SK-N-SH (cell line): ENCODE data around the gene SRSF7. TPM values are rescaled to one million over a fixed set of nuclear protein-coding genes. Genes with fewer than 3 reads are reported as not detected.

Source experiments
- CTCF ChIA-PET: fragments of 300-600, 350-600 bp; formaldehyde crosslinking; extraction: SDS; loops from one replicate; lab custom pipeline; 2021; lab: Yijun Ruan, JAX
- POLR2A ChIA-PET: fragments of 350-600 bp; sonication (Branson Sonifier 250); formaldehyde crosslinking; extraction: SDS; loops from one replicate; lab custom pipeline; 2020; ENCODE audit warnings: antibody characterized with exemption, inconsistent platforms; lab: Yijun Ruan, JAX
- DNase-seq: peaks from one replicate; pipeline ENCODE4 v3.0.0; 2012
- H2AFZ ChIP-seq: fragments of 200-600 bp; sonication (generic); 2 replicates; pipeline ENCODE4 v1.8.1; 2016; ENCODE audit warnings: antibody characterized with exemption, mild to moderate bottlenecking, low read depth
- H3F3A ChIP-seq: fragments of 200-600 bp; sonication (generic); replicated peaks from 2 replicates; pipeline ENCODE3; 2016; ENCODE audit warnings: antibody characterized with exemption, mild to moderate bottlenecking; ENCODE audit not compliant: insufficient read depth
- H3K27ac ChIP-seq, 2 experiments: fragments of 200-500 bp in 1 of 2; fragments of 200-600 bp in 1 of 2; sonication (Bioruptor generic) in 1 of 2; sonication (generic), shearing (Covaris generic) in 1 of 2; 2 replicates each; pipeline versions ENCODE4 v1.5.1 to v1.6.1; 2014 to 2016; ENCODE audit warnings: low read depth in 2 of 2, inconsistent platforms in 1 of 2, low read length in 1 of 2, mild to moderate bottlenecking in 1 of 2, mixed read lengths in 1 of 2
- H3K27me3 ChIP-seq: fragments of 200-600 bp; sonication (generic), shearing (Covaris generic); 2 replicates; pipeline ENCODE4 v1.6.1; 2016; ENCODE audit warnings: mixed run types; ENCODE audit not compliant: insufficient read depth
- H3K36me3 ChIP-seq, 2 experiments: fragments of 200-500 bp in 1 of 2; fragments of 200-600 bp in 1 of 2; sonication (Bioruptor generic) in 1 of 2; sonication (generic) in 1 of 2; replicated peaks in 1 of 2; 2 replicates each; pipeline versions ENCODE3 to v1.5.1; 2014 to 2016; ENCODE audit warnings: low read length in 1 of 2, mild to moderate bottlenecking in 1 of 2; ENCODE audit not compliant: insufficient read depth in 2 of 2, control insufficient read depth in 1 of 2
- H3K4me1 ChIP-seq, 2 experiments: fragments of 200-500 bp in 1 of 2; fragments of 200-600 bp in 1 of 2; sonication (Bioruptor generic) in 1 of 2; sonication (generic), shearing (Covaris generic) in 1 of 2; 2 replicates each; pipeline versions ENCODE4 v1.5.1 to v1.6.1; 2014 to 2016; ENCODE audit warnings: low read depth in 1 of 2, low read length in 1 of 2, mixed run types in 1 of 2; ENCODE audit not compliant: insufficient read depth in 2 of 2, control insufficient read depth in 1 of 2
- H3K4me2 ChIP-seq: fragments of 200-600 bp; sonication (generic), shearing (Covaris generic); 2 replicates; pipeline ENCODE4 v1.6.1; 2017; ENCODE audit warnings: mixed run types
- H3K4me3 ChIP-seq, 2 experiments: fragments of 200-500 bp in 1 of 2; fragments of 200-600 bp in 1 of 2; sonication (Bioruptor generic) in 1 of 2; sonication (generic), shearing (Covaris generic) in 1 of 2; 2 replicates each; pipeline versions ENCODE4 v1.5.1 to v1.8.1; 2014 to 2016; ENCODE audit warnings: low read depth in 2 of 2, inconsistent platforms in 1 of 2, low read length in 1 of 2, mild to moderate bottlenecking in 1 of 2, mixed read lengths in 1 of 2, moderate library complexity in 1 of 2
- H3K79me2 ChIP-seq: fragments of 200-600 bp; sonication (generic); 2 replicates; pipeline ENCODE4 v1.8.1; 2017; ENCODE audit warnings: mild to moderate bottlenecking; ENCODE audit not compliant: insufficient read depth
- H3K9ac ChIP-seq: fragments of 200-600 bp; sonication (generic); 2 replicates; pipeline ENCODE4 v1.6.1; 2017; ENCODE audit warnings: mixed run types
- H3K9me2 ChIP-seq: fragments of 200-600 bp; sonication (generic); 2 replicates; pipeline ENCODE4 v1.6.1; 2017; ENCODE audit warnings: mixed run types
- H3K9me3 ChIP-seq: fragments of 200-600 bp; sonication (generic); 2 replicates; pipeline ENCODE4 v1.6.1; 2017; ENCODE audit warnings: mixed run types, mild to moderate bottlenecking, moderate library complexity
- H4K20me1 ChIP-seq: fragments of 200-600 bp; sonication (generic); 2 replicates; pipeline ENCODE4 v1.6.1; 2017; ENCODE audit warnings: mild to moderate bottlenecking, mixed run types; ENCODE audit not compliant: insufficient read depth
- CHD2 ChIP-seq: fragments of 150-350 bp; IDR thresholded peaks from 2 replicates; pipeline ENCODE4 v1.6.1; 2018; ENCODE audit warnings: low read length; ENCODE audit not compliant: partially characterized antibody
- CTCF ChIP-seq: fragments of 200-600 bp; sonication (generic); IDR thresholded peaks from 2 replicates; pipeline ENCODE4 v1.6.1; 2017; ENCODE audit warnings: antibody characterized with exemption, mild to moderate bottlenecking, moderate library complexity
- EP300 ChIP-seq, 2 experiments: IDR thresholded peaks; 2 replicates each; pipeline versions ENCODE4 v1.4.0 to v1.6.1; 2012; ENCODE audit warnings: borderline replicate concordance in 1 of 2, low read depth in 1 of 2, low read length in 1 of 2
- FOXJ3 ChIP-seq: sonication (generic); formaldehyde crosslinking; IDR thresholded peaks from 2 replicates; pipeline ENCODE4 v1.5.1; 2020; ENCODE audit warnings: mild to moderate bottlenecking, missing genetic modification reagents
- MEF2A ChIP-seq: IDR thresholded peaks from 2 replicates; pipeline ENCODE4 v1.4.0; 2012; ENCODE audit warnings: low read depth, borderline replicate concordance
- MXI1 ChIP-seq: IDR thresholded peaks from 2 replicates; pipeline ENCODE4 v1.6.1; 2012; ENCODE audit warnings: mild to moderate bottlenecking, low read depth, low read length, improper control_type of control experiment
- NRF1 ChIP-seq: IDR thresholded peaks from 2 replicates; pipeline ENCODE4 v1.6.1; 2012; ENCODE audit warnings: low read depth, mild to moderate bottlenecking, low read length
- PBX3 ChIP-seq: IDR thresholded peaks from 2 replicates; pipeline ENCODE4; 2012
- POLR2AphosphoS5 ChIP-seq: IDR thresholded peaks from 2 replicates; pipeline ENCODE4 v1.6.1; 2012; ENCODE audit warnings: low read depth, low read length
- RFX5 ChIP-seq: IDR thresholded peaks from 2 replicates; pipeline ENCODE4 v1.6.1; 2012; ENCODE audit warnings: mild to moderate bottlenecking, improper control_type of control experiment, low read length
- TCF12 ChIP-seq: IDR thresholded peaks from 2 replicates; pipeline ENCODE4 v1.4.0; 2012
- WGBS: methylation state at CpG from one replicate; pipeline ENCODE4 v1.1.6; 2017; ENCODE audit warnings: low lambda C conversion rate; 5-methylcytosine and 5-hydroxymethylcytosine counted together
- polyA plus RNA-seq, 3 experiments: library from polyadenylated mRNA; depleted of rRNA; stranded (reverse); fragments of >200 nt; gene quantifications; 2 replicates each; pipeline ENCODE4 v1.2.3, GENCODE V29; 2012

SRSF7 gene
- polyA plus RNA-seq, 1 of the 3 experiments (the other 2 are of a cell fraction): 199 TPM

- no peak overlapping the region for H3K4me3 ChIP-seq
- ChIA-PET CTCF (no interaction called here), POLR2A (interaction anchor here (0.6 kb wide), 1 partner anchor 99 kb away, joined by 3 read pairs; the partner anchor contains the start of gene HNRNPLL)
- no peaks in the 10 kb centered on the region for H3K9me3 ChIP-seq
- no peak for TF ChIP-seq RFX5
- TF ChIP-seq EP300 (IDR thresholded peaks at IDR 0.05; ENCODE audit: borderline replicate concordance in 1 of 2, low read depth in 1 of 2, low read length in 1 of 2): no peak
- TF ChIP-seq TCF12: peak; percentile 34; the same call in 1 of the 2 replicates
- peak; percentile 27; the same call in 1 of the 2 replicates for TF ChIP-seq PBX3
- no peak for TF ChIP-seq MEF2A
- no peak overlapping the region for H3K4me2 ChIP-seq
- peaks cover 0 to 7% of the 10 kb centered on the region in 2 experiments; a peak in 2 of 4 replicates for H3K4me1 ChIP-seq
- no peaks in the 10 kb centered on the region for H3K27me3 ChIP-seq
- H2AFZ ChIP-seq: no peak overlapping the region
- no peaks in the 10 kb centered on the region for H3K36me3 ChIP-seq
- no peaks in the 10 kb centered on the region for H3K79me2 ChIP-seq
- no peak overlapping the region for H3K9ac ChIP-seq
- DNase-seq: no peak
- peaks cover 13% of the 10 kb centered on the region for H3F3A ChIP-seq
- H3K27ac ChIP-seq: no peak overlapping the region
- H3K9me2 ChIP-seq: no peaks in the 10 kb centered on the region
- H4K20me1 ChIP-seq: no peaks in the 10 kb centered on the region
These were observed 50.2 kb downstream of the SRSF7 start for GRCh38 chr2:38700881-38701458.

GRCh38 chr2:38700113-38700785 is 50.9 kb downstream of the SRSF7 start:
- POLR2A ChIA-PET: interaction anchor here (0.6 kb wide), 1 partner anchor 98 kb away, joined by 3 read pairs; the partner anchor contains the start of gene HNRNPLL
- TF ChIP-seq FOXJ3 (CRISPR knock-in tag) (no peak), CHD2 (no peak), POLR2AphosphoS5 (no peak), NRF1 (no peak), MXI1 (no peak), CTCF (no peak)
- H3K27me3 ChIP-seq: no peaks in the 10 kb centered on the region
- no peak overlapping the region for H3K27ac ChIP-seq
- H3K9me3 ChIP-seq: no peaks in the 10 kb centered on the region
- peaks cover 13% of the 10 kb centered on the region for H3F3A ChIP-seq
- H4K20me1 ChIP-seq: no peaks in the 10 kb centered on the region
- no peaks in the 10 kb centered on the region for H3K79me2 ChIP-seq
- no peak overlapping the region for H3K4me3 ChIP-seq
- CTCF ChIA-PET: no interaction called here
- no peaks in the 10 kb centered on the region for H3K36me3 ChIP-seq
- DNase-seq: no peak
- 92% methylated on average over 9 of the region's 9 CpGs for WGBS
- no peaks in the 10 kb centered on the region for H3K9me2 ChIP-seq
- H2AFZ ChIP-seq: no peak overlapping the region
- peaks cover 0 to 7% of the 10 kb centered on the region in 2 experiments; a peak in 2 of 4 replicates for H3K4me1 ChIP-seq
- H3K9ac ChIP-seq: no peak overlapping the region
- H3K4me2 ChIP-seq: no peak overlapping the region
